NCI-H526 (cell line): ENCODE measurements around the gene ADCY5.

Source experiments
- DNase-seq, 2 experiments: peaks; one replicate each; lab custom pipeline; 2025; lab: John Stamatoyannopoulos, UW

The ADCY5 gene

GRCh38 chr3:123326531-123326930 lies 122.4 kb downstream of the ADCY5 start:
- no peak for DNase-seq

- DNase-seq, result no peak
These were observed 123.1 kb downstream of the ADCY5 start for GRCh38 chr3:123325766-123326256.

- DNase-seq, result no peak
These were observed 123.8 kb downstream of the ADCY5 start for GRCh38 chr3:123324880-123325765.

- no peak for DNase-seq
These were observed 125.1 kb downstream of the ADCY5 start for GRCh38 chr3:123323781-123324180.

- DNase-seq, result no peak
These were observed 126.0 kb downstream of the ADCY5 start for GRCh38 chr3:123322866-123323265.

GRCh38 chr3:123321806-123322205 lies 127.1 kb downstream of the ADCY5 start:
- DNase-seq, result no peak

- DNase-seq, result no peak
These were observed 128.7 kb downstream of the ADCY5 start for GRCh38 chr3:123320221-123320620.

GRCh38 chr3:123319760-123320159 lies 129.1 kb downstream of the ADCY5 start:
- no peak for DNase-seq

- no peak for DNase-seq
These were observed 130.5 kb downstream of the ADCY5 start for GRCh38 chr3:123318374-123318773.

GRCh38 chr3:123317716-123318115 lies 131.2 kb downstream of the ADCY5 start:
- DNase-seq, result no peak

- no peak for DNase-seq
These were observed 133.7 kb downstream of the ADCY5 start for GRCh38 chr3:123315271-123315595.

- DNase-seq, result no peak
These were observed 134.3 kb downstream of the ADCY5 start for GRCh38 chr3:123314359-123315270.

GRCh38 chr3:123313889-123314288 lies 135.0 kb downstream of the ADCY5 start:
- no peak for DNase-seq

GRCh38 chr3:123312331-123313265 lies 136.3 kb downstream of the ADCY5 start:
- no peak for DNase-seq

GRCh38 chr3:123311201-123311600 lies 137.7 kb downstream of the ADCY5 start:
- DNase-seq, result no peak

- DNase-seq, result no peak
These were observed 138.1 kb downstream of the ADCY5 start for GRCh38 chr3:123310741-123311140.

- DNase-seq, result no peak
These were observed 138.7 kb downstream of the ADCY5 start for GRCh38 chr3:123310186-123310585.

- no peak for DNase-seq
These were observed 141.8 kb downstream of the ADCY5 start for GRCh38 chr3:123307064-123307463.

- DNase-seq, result no peak
These were observed 143.7 kb downstream of the ADCY5 start for GRCh38 chr3:123305192-123305591.

- DNase-seq, result no peak
These were observed 144.8 kb downstream of the ADCY5 start for GRCh38 chr3:123303976-123304560.

- no peak for DNase-seq
These were observed 145.9 kb downstream of the ADCY5 start for GRCh38 chr3:123302961-123303360.
